ENCODE data around the gene CTNNA3. TPM values are rescaled to one million over a fixed set of nuclear protein-coding genes. Genes with fewer than 3 reads are reported as not detected.

The CTNNA3 gene
- total and polyA plus RNA-seq, 7 donors: 0.85 to 66.2 (median 28.1) TPM

- Histone ChIP-seq H3K9me3 (no peaks in the 10 kb centered on the region), H3K36me3 (ENCODE audit: insufficient read depth in 1 of 2, low read depth in 1 of 2) (peaks cover 0 to 3% of the 10 kb centered on the region in 2 donors), H3K27ac (no peak overlapping the region), H3K4me1 (peaks cover 14% of the 10 kb centered on the region), H3K4me3 (no peak overlapping the region), H3K27me3 (ENCODE audit: insufficient read depth in 3 of 3, low read length in 2 of 3) (no peaks in the 10 kb centered on the region)
- intact Hi-C loops (cut with DNase I): no loop called here
- no peak for DNase-seq
- no peak for ATAC-seq
- 92 to 97% (median 97%) methylated on average over 3 of the region's 3 CpGs for WGBS, 3 donors
- TF ChIP-seq, protein P1, sequence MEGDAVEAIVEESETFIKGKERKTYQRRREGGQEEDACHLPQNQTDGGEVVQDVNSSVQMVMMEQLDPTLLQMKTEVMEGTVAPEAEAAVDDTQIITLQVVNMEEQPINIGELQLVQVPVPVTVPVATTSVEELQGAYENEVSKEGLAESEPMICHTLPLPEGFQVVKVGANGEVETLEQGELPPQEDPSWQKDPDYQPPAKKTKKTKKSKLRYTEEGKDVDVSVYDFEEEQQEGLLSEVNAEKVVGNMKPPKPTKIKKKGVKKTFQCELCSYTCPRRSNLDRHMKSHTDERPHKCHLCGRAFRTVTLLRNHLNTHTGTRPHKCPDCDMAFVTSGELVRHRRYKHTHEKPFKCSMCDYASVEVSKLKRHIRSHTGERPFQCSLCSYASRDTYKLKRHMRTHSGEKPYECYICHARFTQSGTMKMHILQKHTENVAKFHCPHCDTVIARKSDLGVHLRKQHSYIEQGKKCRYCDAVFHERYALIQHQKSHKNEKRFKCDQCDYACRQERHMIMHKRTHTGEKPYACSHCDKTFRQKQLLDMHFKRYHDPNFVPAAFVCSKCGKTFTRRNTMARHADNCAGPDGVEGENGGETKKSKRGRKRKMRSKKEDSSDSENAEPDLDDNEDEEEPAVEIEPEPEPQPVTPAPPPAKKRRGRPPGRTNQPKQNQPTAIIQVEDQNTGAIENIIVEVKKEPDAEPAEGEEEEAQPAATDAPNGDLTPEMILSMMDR (IDR thresholded peaks at IDR 0.05): no peak
Measured at GRCh38 chr10:67603701-67604100, 92.3 kb downstream of the CTNNA3 start.

DNA sequence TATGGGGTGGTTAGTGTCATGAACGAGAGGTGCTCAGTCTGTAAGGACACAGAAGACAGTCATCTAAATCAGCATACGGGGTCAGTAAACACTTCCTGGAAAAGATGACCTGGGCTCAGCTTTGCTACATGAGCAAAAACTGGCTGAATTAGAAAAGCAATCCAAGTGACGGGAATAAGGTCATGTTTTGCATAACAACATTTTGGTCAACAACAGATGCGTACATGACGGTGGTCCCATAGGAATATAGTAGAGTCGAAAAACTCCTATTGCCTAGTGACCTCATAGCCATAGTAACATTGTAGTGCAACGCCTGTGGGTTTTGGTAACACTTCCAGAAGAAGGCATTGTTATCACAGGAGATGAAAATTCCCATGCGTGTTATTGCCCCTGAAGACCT lies 92.9 kb downstream of the CTNNA3 start:
- no peak overlapping the region for H3K4me3 ChIP-seq
- 83 to 85% (median 83%) methylated on average over 8 of the region's 8 CpGs for WGBS, 3 donors

GRCh38 chr10:67602268-67602950 lies 93.6 kb downstream of the CTNNA3 start:
- TF ChIP-seq, protein P1 (IDR thresholded peaks at IDR 0.05): no peak
- H3K4me3 ChIP-seq: no peak overlapping the region
- H3K36me3 ChIP-seq (ENCODE audit: insufficient read depth in 1 of 2, low read depth in 1 of 2): peaks cover 0 to 3% of the 10 kb centered on the region in 2 donors
- no peak overlapping the region for H3K27ac ChIP-seq
- WGBS, 3 donors: 52 to 61% (median 54%) methylated on average over 4 of the region's 4 CpGs
- H3K9me3 ChIP-seq: no peaks in the 10 kb centered on the region
- DNase-seq: no peak
- ATAC-seq: no peak
- no peaks in the 10 kb centered on the region for H3K27me3 ChIP-seq (ENCODE audit: insufficient read depth in 3 of 3, low read length in 2 of 3)
- intact Hi-C loops (cut with DNase I): no loop called here
- H3K4me1 ChIP-seq: peaks cover 6% of the 10 kb centered on the region

More for the DNA sequence above, 92.9 kb downstream of the CTNNA3 start:
- Histone ChIP-seq H3K4me1 (peaks cover 13% of the 10 kb centered on the region), H3K27me3 (ENCODE audit: insufficient read depth in 3 of 3, low read length in 2 of 3) (no peaks in the 10 kb centered on the region), H3K9me3 (no peaks in the 10 kb centered on the region), H3K27ac (no peak overlapping the region), H3K36me3 (ENCODE audit: insufficient read depth in 1 of 2, low read depth in 1 of 2) (peaks cover 0 to 3% of the 10 kb centered on the region in 2 donors)
- no peak for DNase-seq
- TF ChIP-seq, protein P1 (IDR thresholded peaks at IDR 0.05): no peak
- ATAC-seq: no peak
- intact Hi-C loops (cut with DNase I): no loop called here

DNA sequence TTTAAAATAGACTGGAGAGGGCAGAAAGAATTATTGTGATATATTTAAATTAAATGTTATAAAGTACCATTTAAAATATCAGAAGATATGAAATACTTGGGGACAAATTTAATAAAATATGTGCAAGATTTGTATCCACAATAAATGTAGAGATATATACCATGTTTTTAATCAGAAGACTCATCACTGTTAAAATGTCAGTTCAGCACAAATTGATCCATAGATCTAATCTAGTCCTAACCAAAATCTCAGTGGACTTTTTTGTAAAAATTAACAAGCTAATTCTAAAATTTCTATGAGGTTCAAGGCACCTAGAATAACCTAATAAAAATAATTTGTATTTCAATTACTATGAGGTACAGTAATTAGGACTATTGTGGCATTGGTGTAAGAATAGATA lies 96.4 kb downstream of the CTNNA3 start:
- TF ChIP-seq, protein P1 (IDR thresholded peaks at IDR 0.05): no peak
- Histone ChIP-seq H3K27me3 (ENCODE audit: insufficient read depth in 3 of 3, low read length in 2 of 3) (no peaks in the 10 kb centered on the region), H3K36me3 (ENCODE audit: insufficient read depth in 1 of 2, low read depth in 1 of 2) (no peaks in the 10 kb centered on the region), H3K4me3 (no peak overlapping the region), H3K4me1 (no peaks in the 10 kb centered on the region), H3K9me3 (no peaks in the 10 kb centered on the region), H3K27ac (no peak overlapping the region)
- intact Hi-C loops (cut with DNase I): no loop called here
- DNase-seq (no peak), ATAC-seq (no peak)

DNA sequence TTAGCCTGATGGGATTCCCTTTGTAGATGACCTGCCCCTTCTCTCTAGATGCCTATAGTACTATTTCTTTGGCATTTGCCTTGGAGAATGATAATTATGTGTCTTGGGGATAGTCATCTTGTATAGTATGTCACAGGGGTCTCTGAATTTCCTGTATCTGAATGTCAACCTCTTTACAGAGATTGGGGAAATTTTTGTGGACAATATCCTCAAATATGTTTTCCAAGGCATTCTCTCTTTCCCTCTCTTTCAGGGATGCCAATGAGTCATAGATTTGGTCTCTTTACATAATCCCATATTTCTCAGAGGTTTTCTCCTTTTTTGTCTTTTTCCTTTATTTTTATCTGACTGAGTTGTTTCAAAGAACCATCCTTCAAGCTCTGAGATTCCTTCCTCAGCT lies 99.4 kb downstream of the CTNNA3 start:
- TF ChIP-seq, protein P1 (IDR thresholded peaks at IDR 0.05): no peak
- Histone ChIP-seq H3K4me3 (no peak overlapping the region), H3K9me3 (no peaks in the 10 kb centered on the region), H3K4me1 (no peaks in the 10 kb centered on the region), H3K36me3 (ENCODE audit: insufficient read depth in 1 of 2, low read depth in 1 of 2) (no peaks in the 10 kb centered on the region), H3K27me3 (ENCODE audit: insufficient read depth in 3 of 3, low read length in 2 of 3) (no peaks in the 10 kb centered on the region), H3K27ac (no peak overlapping the region)
- intact Hi-C loops (cut with DNase I): no loop called here
- DNase-seq (no peak), ATAC-seq (no peak)

Measured in psoas muscle (tissue), 8 donors.